Gastroesophageal sphincter (tissue), 3 donors: ENCODE data around the gene SUN3.

ENCODE experiments used
- POLR2A ChIP-seq, 2 donors: fragments of 450-650 bp; IDR thresholded peaks; one replicate each; pipeline ENCODE4 v1.6.1; 2017; ENCODE audit warnings: antibody characterized with exemption in 2 of 2, mild to moderate bottlenecking in 2 of 2, moderate library complexity in 1 of 2
- TF ChIP-seq, protein P1 (sequence below), 4 experiments: fragments of 200-600 bp in 2 of 4; fragments of 450-650 bp in 2 of 4; sonication (generic) in 1 of 4; IDR thresholded peaks; one replicate each; pipeline ENCODE4 v1.5.1; 2017 to 2019; ENCODE audit warnings: antibody characterized with exemption in 4 of 4, mild to moderate bottlenecking in 2 of 4, moderate library complexity in 2 of 4

DNA sequence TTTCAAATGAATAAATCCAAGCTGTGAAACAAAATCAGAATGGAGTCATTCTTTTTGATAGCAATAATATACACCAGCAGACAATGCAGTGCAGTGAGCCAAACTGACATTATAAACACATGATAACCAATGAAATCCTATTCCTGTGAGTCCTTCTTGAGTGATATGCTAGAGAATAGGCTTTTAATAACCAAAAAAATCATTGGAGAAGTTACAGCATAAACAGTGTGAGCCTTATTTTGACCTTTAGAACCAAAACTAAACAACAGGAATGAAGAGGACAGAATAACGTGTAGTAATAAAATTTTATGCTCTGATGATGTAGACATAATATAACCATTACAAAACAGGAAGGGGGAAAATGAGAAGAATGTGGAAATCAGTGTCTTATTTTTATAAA lies 58.1 kb downstream of the SUN3 start:
- TF ChIP-seq, protein P1, sequence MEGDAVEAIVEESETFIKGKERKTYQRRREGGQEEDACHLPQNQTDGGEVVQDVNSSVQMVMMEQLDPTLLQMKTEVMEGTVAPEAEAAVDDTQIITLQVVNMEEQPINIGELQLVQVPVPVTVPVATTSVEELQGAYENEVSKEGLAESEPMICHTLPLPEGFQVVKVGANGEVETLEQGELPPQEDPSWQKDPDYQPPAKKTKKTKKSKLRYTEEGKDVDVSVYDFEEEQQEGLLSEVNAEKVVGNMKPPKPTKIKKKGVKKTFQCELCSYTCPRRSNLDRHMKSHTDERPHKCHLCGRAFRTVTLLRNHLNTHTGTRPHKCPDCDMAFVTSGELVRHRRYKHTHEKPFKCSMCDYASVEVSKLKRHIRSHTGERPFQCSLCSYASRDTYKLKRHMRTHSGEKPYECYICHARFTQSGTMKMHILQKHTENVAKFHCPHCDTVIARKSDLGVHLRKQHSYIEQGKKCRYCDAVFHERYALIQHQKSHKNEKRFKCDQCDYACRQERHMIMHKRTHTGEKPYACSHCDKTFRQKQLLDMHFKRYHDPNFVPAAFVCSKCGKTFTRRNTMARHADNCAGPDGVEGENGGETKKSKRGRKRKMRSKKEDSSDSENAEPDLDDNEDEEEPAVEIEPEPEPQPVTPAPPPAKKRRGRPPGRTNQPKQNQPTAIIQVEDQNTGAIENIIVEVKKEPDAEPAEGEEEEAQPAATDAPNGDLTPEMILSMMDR (IDR thresholded peaks at IDR 0.05): no peak
- TF ChIP-seq POLR2A (IDR thresholded peaks at IDR 0.05): no peak
